Measurements from ENCODE around the gene JMJD1C.
"Not testable (repeated sequence)": the region's sequence is repeated elsewhere in the genome, so short reads cannot be mapped to it uniquely, and the experiment has no call there.

Gene JMJD1C

GRCh38 chr10:63253040-63253439 is 212.7 kb downstream of the JMJD1C start:
- DNase-seq = no peak

GRCh38 chr10:63252095-63252762 is 213.5 kb downstream of the JMJD1C start:
- no peak for DNase-seq

DNA sequence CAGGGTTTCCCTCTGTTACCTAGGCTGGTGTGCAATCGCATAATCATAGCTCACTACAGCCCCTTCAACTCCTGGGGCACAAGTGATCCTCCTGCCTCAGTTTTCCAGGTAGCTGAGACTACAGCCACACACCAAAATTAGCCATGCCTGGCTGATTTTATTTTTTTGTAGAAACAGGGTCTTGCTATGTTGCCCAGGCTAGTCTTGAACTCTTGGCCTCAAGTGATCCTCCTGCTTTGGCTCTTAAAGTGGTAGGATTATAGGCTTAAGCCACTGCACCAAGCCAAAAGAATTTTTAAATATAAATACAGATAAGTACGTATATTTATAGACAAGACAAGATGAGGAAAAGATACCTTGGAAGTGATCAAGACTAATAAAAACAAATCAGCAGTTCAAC is 215.7 kb downstream of the JMJD1C start:
- no peak for DNase-seq

- DNase-seq = no peak
Observed at GRCh38 chr10:63247771-63248170, 218.0 kb downstream of the JMJD1C start.

GRCh38 chr10:63246356-63246755 is 219.4 kb downstream of the JMJD1C start:
- no peak for DNase-seq

- DNase-seq = peak; percentile 54
Observed at GRCh38 chr10:63241841-63242281, 223.9 kb downstream of the JMJD1C start.

DNA sequence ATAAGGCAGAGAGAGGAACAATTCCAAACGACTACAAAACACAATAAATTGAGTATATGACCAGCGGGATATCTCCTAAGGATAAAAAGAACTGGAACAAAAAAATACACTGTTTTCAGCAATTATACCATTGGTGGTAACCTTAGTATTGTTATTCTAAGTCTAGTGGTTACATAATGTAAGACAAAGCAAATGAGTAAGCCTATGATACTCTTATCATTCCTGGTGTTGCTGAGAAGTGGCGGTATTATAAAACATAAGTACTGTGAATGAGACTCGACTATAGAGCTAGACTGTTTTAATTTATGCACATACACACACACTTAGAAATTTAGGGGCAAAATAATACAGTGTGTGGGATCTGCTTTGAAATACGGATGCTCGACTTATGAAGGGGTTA is 225.0 kb downstream of the JMJD1C start:
- no peak for DNase-seq

DNA sequence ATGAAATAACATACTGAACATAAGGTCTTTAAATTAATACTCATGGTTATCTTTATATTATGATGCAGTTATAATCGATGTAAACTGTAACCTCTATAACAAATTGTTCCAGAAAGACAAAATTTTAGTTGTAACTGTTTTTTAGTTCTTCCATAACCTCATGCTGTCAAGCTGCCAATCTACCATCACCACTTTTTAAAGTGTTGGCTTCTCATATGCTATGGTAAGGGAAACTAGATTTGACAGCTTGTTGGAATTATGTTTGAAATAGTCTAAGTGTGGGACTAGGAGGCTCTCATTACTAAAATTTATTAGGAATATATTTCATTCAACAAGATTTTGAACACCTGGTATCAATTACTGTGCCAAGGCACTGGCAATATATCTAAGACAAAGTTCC is 227.3 kb downstream of the JMJD1C start:
- no peak for DNase-seq

DNA sequence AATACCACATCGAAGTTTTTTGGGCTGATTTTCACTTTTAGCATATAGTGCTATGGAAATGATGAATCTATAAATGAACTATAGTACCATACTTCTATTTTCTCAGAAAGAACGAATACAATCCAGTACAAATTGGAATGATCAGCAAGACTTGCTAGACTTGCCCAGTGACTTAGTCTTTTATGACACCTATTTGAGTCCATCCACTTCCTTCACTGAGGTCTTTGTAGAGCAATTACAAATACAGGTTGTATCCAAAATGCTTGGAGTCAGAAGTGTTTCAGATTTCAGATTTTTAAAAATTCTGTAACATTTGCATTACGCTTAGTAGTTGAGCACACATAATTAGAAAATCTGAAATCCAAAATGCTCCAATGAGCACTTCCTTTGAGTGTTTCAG is 228.4 kb downstream of the JMJD1C start:
- no peak for DNase-seq

- peak; percentile 86 for DNase-seq
Observed at GRCh38 chr10:63236113-63236935, 229.5 kb downstream of the JMJD1C start.

DNA sequence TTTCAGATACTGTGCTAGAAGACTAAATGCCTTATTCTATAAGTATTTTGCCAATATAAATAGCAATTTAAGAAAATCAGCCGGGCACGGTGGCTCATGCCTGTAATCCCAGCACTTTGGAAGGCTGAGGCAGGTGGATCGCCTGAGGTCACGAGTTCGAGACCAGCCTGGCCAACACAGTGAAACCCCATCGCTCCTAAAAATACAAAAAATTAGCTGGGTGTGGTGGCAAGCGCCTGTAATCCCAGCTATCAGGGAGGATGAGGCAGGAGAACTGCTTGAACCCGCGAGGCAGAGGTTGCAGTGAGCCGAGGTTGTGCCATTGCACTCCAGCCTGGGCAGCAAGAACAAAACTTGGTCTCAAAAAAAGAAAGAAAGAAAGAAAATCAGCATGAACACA is 230.6 kb downstream of the JMJD1C start:
- DNase-seq = not testable (repeated sequence)

GRCh38 chr10:63229161-63229560 is 236.6 kb downstream of the JMJD1C start:
- DNase-seq = no peak

GRCh38 chr10:63228237-63228636 is 237.5 kb downstream of the JMJD1C start:
- no peak for DNase-seq

- DNase-seq = no peak
Observed at GRCh38 chr10:63227207-63227895, 238.4 kb downstream of the JMJD1C start.

DNA sequence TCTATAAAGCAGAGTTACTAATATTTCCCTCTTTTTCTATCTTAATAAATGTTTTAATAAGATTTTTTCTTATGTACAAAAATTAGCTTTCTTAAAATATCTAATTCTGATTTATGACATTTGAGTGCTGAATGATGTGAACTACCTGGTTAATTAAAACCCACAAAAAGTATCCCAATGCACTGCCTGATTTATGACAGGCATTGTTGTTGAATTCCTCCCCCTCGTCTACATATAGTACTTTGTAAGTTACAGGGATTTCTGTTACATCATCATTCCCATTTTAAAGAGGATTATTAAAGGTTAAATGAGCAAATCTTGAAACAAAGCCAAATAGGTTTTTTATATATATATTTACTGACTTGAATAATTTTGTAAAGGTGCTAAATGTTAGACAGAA is 241.5 kb downstream of the JMJD1C start:
- no peak for DNase-seq

DNA sequence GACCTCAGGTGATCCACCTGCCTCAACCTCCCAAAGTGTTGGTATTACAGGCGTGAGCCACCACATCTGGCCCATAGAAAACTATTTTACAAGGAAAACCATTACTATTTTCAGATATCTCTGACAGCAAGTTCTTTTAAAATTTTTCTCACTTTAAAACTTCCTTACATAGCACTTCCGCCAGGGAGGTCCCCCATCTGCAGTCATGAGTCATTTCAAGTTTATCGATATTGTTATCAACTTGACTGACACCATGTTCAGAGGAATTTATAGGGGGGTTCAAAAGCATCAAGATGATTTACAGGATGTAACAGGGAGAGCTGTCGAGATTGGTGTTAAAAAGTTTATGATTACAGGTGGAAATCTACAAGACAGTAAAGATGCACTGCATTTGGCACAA is 243.8 kb downstream of the JMJD1C start:
- DNase-seq = no peak

DNA sequence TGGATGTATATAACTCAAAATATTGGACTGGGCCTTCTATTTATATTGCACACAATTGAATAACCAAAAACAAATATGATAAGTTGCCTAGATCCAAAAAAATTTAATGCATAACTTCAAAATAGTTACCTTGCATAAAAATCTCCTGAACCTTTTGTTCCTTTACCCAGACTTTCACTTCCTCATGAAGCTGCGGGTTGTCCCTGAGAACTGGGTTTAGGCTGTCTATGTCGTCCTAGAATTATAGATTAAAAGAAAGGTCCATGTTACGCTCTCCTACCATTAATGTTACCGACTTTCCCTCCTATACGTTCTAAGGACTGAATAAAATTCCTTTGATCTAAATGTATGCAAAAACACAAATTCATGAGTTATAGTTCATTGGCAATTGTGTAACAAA is 246.0 kb downstream of the JMJD1C start:
- DNase-seq = peak; percentile 29

- DNase-seq = peak; percentile 64
Observed at GRCh38 chr10:63217120-63217605, 248.6 kb downstream of the JMJD1C start.

GRCh38 chr10:63214571-63214970 is 251.2 kb downstream of the JMJD1C start:
- DNase-seq = peak; percentile 17

- DNase-seq = no peak
Observed at GRCh38 chr10:63213489-63213888, 252.3 kb downstream of the JMJD1C start.

- DNase-seq = peak; percentile 75
Observed at GRCh38 chr10:63210611-63211196, 255.1 kb downstream of the JMJD1C start.

DNA sequence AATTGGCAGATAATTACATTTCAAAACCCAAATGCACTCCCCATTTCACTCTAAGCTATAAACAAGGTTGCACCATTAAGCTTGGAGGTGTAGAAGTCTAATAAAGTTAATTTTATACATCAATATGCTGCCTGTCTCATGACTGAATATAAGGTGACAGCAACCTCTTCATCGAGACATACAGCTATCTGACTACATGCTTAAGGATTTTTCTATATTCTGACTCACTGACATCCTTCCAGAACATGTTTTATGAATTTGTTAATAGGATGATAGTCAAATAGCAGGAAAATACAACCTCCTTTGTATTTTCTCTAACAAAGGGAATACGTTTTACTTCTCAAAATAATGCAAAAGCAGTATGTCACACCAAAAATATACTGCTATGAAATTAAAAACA is 256.1 kb downstream of the JMJD1C start:
- no peak for DNase-seq

GRCh38 chr10:63208986-63209385 is 256.8 kb downstream of the JMJD1C start:
- no peak for DNase-seq

All from MV-4-11 (cell line).